DMS153 treated with DMSO at 0.1 percent for 48 hours (cell line): ENCODE measurements around the gene ITGBL1.

Experiments used
- DNase-seq: peaks from one replicate; lab custom pipeline; 2025; ENCODE audit not compliant: unreplicated experiment; lab: John Stamatoyannopoulos, UW

The ITGBL1 gene

DNA sequence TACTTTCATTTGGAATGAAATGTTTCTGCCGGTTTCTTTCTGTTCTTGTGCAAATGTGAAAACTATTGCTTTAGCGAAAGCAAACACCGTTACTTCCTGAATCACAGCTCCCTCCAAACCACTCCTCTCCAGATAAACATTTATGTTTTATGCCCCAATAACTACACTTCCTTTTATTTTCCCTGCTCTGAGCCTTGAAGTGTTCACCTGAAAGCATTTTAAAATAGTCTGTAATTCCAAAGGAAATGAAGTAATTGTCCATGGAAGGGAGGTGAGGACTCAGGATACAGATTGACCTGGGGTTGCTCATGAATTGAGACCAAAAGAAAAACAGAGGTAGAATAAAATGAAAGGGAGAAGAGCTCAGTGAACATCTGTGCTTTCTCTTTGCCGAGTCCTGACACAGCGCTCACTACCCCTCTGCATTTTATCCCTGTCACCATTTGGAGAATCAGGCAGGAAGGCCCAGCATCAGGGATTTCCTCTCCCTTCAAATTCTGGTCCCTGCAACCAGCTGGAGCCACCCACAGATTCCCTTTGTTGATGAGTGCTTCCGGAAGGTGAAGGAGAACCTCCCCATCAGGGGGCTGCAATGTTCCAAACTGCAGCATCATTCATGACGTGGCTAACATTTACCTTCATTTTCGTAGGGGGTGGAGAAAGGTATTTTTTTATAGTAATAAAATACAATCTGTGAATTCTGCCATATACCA is 171.9 kb downstream of the ITGBL1 start:
- peak; percentile 77 for DNase-seq

- no peak for DNase-seq
These were observed 172.5 kb downstream of the ITGBL1 start for GRCh38 chr13:101624981-101625380.

DNA sequence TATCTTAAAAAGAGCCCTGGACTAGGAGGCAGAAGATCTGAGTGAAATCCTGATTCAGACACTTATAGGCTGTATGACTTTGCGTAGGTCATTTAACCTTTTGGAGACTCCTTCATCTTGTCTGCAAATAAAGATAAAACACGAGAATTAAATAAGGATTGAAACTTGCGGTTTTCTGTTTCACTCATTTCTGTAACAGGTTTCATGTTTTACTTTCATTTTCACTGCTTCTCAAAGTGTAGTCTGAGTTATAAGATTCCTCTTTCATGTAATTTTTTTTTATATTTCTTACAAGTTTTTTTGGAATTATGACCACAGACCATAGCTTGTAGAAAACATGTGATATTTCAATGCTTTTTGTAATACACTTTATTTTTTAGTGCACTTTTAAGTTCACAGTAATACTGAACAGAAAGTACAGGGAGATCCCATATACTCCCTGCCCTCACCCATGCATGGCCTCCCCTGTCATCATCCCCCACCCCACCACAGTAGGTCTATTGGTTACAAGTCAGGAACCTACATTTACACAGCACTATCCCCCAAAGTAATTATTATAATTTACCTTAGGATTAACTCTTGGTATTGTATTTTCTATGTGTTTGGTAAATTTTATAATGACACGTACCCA is 174.6 kb downstream of the ITGBL1 start:
- DNase-seq: no peak

GRCh38 chr13:101627556-101627943 is 175.1 kb downstream of the ITGBL1 start:
- peak; percentile 25 for DNase-seq

GRCh38 chr13:101628900-101629299 is 176.4 kb downstream of the ITGBL1 start:
- DNase-seq: no peak

DNA sequence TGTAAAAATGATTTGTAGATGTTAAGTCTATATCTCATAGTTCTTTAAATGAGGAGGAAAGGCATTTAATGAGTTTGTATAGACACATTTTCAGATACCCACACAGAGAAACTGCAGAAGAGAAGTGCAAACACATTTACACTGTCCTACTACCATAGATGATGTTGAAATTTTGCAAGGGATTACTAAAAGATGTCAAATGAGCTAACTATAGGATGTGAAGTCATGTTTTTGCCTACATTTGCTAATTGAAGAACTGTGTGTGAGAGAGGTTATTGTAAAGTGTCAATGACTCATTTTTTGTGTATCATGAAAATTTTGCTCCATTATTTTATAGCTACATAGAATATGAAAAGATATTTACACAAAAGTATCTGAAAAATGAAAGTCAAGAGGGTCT is 178.9 kb downstream of the ITGBL1 start:
- no peak for DNase-seq

DNA sequence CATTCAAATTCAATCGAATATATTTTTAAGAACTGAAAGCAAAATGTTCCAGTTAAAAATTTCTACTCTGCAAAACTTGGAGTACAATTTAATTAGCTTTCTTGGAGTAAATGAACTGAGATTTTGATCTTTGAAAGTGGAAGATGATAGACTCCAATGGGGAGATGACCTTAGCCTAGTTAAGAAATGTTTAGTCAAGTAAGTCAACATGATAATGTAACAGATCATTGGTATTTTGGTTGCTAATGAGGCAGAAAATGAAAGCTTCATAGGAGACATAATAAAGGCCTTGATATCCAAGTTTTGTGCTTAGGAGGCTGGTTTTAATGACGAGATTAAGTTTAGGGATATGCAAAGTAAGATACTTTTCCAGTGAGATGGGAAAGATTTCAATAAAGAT is 181.7 kb downstream of the ITGBL1 start:
- DNase-seq: no peak

DNA sequence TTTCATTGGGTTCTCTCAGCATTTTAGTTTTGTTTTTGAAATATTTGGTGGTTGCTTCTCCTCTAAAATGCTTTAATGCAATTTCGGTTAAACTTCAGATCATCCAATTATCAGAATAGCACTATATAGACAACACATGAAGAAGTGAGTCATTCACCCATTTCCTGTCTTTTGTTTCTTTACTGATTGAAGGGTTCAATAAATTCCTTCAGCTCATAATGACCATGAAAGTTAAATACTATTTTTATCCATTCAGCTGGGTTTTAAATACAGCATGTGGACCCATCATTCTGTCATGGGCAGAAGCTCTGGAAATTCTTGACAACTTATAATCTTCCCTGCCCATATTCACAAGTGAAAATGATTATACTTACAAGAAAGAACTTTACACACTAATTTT is 187.2 kb downstream of the ITGBL1 start:
- DNase-seq: no peak

GRCh38 chr13:101640788-101641400 is 188.4 kb downstream of the ITGBL1 start:
- DNase-seq: no peak

GRCh38 chr13:101645871-101646270 is 193.4 kb downstream of the ITGBL1 start:
- DNase-seq: no peak

DNA sequence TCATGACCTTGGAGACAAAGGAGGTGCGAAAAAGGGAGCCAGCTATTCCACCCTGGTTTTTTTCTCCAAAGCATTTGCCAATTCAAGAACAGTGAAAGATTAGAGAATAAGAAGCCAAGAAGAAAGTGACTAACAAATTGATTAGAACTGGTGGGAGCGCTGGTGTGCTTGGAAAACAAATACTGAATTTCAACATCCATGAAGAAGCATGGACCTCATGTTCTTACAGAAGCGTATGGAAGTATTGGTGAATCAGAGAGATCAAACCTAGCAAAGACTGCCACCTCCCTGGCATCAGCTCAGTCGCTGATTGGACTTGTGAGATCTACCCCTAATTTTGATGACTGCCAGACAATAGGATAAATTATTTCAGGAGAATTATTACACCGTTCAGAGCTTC is 195.3 kb downstream of the ITGBL1 start:
- no peak for DNase-seq

- no peak for DNase-seq
These were observed 196.5 kb downstream of the ITGBL1 start for GRCh38 chr13:101648766-101649487.

GRCh38 chr13:101649488-101650126 is 197.1 kb downstream of the ITGBL1 start:
- no peak for DNase-seq

DNA sequence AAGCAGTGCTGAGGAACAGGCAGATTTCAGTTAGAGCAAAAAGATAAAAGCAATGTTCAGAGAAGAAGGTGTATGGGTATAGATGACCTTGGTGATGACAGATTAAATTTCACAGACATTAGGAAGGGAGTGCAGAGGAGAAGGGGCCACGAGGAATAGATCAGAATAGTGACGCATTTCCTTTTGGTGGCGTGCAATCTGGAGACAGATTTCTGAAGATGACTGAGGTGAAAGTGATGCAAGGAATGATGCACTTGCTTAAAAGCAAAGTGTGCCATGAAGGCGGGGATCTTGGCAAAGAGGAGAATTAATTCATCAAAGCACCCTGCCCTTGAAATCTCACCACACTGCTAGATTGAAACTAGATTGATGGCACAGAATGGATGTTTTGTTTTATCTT is 202.4 kb downstream of the ITGBL1 start:
- no peak for DNase-seq

- no peak for DNase-seq
These were observed 203.0 kb downstream of the ITGBL1 start for GRCh38 chr13:101655435-101655834.

DNA sequence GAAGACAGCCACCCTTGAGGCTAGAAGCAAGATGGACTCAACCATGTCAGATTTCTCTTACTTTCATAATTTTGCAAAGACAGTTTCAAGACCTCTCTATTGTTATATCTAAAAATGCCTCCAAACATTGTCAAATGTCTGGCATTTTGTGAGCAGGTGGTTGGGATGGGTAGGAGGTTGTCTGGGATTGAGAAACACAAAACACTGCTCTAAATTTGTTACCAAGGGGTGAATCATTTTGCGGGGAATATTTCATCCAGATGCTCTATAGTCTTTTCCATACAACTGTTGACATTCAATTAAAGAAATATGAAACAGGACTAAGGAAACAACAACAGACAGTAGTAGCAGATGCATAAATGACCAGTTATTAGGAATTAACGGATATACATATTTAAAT is 208.2 kb downstream of the ITGBL1 start:
- no peak for DNase-seq

- DNase-seq: no peak
These were observed 209.4 kb downstream of the ITGBL1 start for GRCh38 chr13:101661839-101662238.

- no peak for DNase-seq
These were observed 221.1 kb downstream of the ITGBL1 start for GRCh38 chr13:101673360-101674105.

DNA sequence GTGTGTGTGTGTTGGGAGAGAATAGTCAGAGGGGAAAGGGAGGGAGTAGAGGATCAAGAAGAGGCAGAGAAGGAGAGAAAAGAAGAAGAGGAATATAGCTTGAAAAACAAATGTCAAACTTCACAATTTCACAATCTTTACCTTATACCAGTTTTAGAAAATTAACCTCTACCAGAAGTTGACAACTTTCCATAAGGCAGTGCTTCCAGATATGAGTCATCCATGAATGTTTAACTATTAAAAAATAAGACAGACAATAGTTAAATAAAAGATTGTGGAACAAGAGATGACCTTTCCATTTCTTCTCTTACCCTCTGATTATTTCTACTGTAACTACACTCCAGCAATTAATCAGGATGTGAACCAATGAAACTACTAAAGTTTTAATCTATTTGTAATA is 229.4 kb downstream of the ITGBL1 start:
- no peak for DNase-seq

DNA sequence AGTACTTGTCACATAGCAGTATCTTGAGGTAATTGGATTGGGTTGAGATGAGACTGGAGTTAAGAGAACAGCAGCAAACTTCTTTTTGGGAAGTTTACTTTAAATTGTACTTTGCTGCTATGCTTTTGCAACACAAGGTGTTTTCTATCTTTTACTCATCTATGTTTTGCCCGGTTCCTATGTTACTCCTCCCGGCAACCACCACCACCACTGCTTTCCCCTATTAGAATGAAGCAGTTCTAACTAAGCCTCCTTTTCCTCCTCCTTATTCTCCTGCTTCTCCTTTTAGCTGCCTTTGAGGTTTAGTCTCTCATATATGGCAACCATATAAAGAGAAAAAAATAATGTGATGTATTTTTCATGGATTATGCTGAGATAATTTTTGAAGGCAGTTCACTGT is 233.5 kb downstream of the ITGBL1 start:
- no peak for DNase-seq

- no peak for DNase-seq
These were observed 238.4 kb downstream of the ITGBL1 start for GRCh38 chr13:101690871-101691270.
